Measurements from ENCODE around the gene GPSM1.
"Not testable (repeated sequence)": the region's sequence is repeated elsewhere in the genome, so short reads cannot be mapped to it uniquely, and the experiment has no call there.

Gene GPSM1

DNA sequence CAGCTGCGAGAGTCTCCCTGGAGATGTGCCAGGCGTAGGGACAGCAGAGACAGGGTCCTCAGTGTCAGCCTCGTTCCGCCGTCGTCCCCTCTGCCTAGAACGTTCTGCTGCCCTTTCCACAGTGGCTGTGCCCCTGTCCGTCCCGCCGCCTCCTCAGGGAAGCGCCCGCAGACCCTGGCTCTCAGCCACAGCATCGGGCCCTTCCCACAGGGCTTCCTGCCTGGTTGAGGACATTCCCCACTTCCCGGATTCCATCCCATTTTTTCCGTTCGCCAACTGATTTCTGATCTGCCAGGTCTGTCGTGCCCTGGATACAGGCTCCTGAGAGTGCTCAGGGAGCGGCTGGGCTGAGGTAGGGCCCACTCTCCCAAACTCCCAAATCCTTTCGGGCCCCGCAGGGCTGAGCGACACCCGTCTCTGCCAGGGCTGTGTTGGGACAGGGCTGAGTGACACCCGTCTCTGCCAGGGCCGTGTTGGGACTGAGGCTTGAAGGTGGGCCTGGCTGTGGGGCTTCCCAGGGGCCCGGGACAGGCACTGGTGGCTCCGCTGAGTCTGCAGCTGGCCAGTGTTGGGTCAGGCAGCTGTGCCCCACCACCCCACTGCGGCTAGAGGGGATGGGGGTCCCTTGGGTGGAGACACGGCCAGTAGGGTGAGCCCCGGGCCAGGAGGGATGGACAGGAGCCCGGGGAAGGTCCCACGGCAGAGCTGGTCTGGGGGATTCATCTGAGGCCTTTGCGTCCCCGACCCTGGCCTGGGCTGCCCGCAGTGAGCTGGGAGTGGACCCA, 20.3 kb downstream of the GPSM1 start:
- no peak for DNase-seq

DNA sequence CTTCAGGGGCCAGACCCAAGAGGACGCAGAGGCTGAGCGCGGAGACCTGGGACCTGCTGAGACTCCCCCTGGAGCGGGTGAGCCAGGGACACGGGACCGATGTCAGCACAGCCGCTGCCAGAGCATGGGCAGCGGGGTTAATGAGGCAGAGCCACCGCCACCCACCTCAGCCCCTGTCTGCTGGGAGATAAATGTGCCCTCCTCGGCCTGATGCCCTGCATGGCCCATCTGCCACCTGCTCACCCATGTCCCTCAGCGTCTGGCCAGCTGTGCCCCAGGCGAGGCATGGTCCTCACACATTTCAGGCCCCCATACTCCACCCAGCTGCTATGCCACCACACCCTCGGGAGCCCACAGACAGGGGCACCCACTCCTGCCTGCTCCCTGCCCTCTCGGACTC, 21.4 kb downstream of the GPSM1 start:
- DNase-seq: no peak

DNA sequence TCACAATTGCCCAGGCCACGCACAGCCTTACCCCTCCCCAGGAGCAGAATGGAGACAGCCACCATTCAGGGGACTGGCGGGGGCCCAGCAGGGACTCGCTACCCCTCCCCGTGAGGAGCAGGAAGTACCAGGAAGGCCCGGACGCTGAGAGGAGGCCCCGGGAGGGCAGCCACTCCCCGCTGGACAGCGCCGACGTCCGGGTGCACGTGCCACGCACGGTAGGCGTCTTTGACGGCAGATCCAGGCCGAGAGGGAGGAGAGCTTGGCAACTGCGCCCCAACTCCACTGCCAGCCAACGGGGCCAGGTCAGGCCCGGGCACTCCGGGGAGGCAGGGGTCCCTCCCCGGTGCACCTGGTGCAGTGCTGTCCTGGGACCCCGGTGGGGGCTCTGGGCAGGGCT, 22.2 kb downstream of the GPSM1 start:
- DNase-seq: no peak

DNA sequence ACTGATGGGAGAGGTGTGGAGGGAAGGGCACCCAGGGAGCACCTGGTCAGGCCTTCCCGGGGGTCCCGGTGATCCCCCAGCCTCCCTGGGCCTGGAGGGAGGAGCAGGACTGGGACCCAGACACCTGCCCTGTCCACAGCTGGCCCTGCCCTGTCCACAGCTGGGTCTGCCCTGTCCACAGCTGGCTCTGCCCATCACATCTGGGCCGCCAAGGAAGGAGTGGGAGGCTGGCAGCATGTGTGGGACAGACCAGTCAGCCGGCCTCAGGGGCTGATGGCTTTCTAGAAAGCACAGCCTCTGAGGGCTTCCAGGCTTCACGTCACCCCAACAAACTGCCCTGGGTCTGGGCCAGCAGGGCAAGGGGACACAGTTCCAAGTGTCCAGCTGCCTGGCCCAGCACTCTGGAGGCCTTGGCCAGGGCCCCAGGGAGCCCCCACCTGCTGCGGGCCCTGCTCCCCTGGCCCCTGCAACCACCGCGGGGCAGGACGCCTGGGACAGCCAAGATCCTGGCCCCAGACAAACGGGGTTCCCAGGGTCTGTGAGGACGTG, 24.0 kb downstream of the GPSM1 start:
- DNase-seq: no peak

DNA sequence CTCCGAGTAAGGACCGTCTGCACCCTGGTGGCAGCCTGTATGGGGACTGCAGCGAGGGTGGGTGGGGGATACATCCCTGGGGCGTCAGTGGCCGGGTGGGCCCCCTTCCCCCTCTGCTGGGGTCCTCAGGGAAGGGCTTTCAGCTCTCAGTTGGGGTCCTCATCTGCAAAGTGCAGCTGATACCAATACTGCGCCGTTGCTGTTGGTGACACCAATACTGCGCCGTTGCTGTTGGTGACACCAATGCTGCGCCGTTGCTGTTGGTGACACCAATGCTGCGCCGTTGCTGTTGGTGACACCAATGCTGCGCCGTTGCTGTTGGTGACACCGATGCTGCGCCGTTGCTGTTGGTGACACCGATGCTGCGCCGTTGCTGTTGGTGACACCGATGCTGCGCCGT, 24.5 kb downstream of the GPSM1 start:
- DNase-seq: not testable (repeated sequence)

DNA sequence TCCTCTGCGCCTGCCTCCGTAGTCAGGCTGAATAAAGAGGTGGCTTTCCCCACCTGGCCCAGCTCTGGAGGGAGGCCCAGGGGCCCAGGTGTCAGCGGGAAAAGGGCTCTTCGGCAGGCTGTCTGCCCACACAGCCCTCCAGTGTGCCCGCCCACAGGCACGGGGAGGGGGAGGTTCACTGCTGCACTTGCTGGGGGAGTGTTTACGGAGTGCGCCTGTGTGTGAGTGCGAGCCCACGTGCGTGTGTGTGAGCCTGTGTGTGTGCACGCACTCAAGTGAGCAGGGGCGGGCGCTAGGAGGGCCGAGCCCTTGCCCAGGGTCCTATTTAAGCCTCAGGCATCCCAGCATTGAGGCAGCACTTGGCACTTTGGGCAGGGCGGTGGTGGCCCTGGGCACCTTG, 25.3 kb downstream of the GPSM1 start:
- DNase-seq: no peak

DNA sequence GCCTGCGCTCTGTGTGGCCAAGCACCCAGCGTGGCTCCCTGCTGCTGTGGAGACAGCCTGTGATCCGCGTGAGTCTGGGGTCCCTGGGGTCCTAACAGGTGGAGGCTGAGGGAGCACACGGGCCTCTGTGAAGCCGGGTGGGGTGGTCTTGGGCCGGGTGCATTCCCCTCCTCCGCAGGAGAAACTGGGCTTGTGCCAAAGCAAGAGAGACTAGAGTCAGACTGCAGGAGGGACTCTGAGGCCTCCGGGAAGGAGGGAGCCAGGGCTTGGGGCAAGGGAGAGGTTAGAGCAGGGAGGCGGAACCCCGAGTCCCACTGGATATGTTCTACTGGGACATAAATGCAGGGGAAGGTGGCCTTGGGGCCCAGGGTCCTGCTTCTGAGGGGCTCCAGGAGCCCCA, 25.7 kb downstream of the GPSM1 start:
- DNase-seq: no peak

DNA sequence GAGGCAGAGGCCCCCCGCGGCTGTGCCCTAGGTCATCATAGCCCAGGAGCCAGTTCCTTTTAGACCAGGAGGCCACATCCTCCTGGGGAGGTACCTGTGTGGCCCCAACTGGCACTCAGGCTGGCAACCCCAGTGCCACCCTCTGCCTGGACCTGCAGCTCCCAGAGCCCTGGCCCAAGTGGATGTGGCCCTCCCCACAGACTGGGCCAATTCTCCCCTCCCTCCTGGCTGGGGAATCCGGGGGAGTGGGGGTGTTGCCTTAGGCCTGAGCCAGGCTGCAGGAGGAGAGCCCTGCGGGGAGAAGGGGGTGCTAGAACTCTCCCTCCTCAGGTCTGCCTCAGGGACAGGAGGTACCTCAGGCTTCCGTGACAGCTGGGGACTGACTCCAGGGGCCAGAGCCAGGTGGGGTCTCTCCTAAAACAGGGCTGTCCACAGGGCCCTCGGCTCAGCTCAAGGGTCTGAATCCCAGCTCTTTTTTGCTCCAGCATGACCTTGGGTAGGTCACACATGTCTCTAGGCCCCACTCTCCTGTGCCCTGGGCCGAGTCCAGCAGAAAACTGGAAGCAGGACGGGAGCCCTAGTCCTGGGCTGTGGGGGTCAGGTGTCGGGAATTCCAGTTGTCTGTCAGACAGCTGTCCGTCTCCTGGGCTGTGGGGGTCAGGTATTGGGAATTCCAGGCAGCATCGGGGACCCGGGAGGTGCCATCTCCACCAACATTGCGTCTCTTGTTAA, 26.6 kb downstream of the GPSM1 start:
- DNase-seq: no peak

DNA sequence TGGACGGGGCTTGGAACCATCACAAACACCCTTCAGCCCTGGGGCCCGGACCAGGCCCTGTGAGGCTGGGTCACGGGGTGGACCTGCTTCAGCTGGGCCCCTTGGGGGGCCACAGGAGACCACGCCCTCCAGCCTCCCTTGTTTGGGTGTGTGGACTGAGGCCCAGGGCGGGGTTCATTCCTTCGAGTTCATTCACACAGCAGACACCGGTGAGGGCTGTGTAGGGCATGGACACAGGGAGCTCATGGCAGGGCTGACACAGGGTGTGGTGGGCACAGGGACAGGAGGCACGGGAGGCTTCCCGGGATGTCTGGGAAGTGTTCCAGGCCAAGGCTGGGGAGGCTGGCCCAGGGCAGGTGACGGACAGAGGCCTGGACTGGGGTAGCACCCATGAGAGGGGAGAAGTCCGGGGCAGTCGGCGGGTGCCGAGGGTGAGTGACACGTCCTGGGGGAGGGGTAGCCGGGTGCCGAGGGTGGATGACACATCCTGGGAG, 27.3 kb downstream of the GPSM1 start:
- no peak for DNase-seq

DNA sequence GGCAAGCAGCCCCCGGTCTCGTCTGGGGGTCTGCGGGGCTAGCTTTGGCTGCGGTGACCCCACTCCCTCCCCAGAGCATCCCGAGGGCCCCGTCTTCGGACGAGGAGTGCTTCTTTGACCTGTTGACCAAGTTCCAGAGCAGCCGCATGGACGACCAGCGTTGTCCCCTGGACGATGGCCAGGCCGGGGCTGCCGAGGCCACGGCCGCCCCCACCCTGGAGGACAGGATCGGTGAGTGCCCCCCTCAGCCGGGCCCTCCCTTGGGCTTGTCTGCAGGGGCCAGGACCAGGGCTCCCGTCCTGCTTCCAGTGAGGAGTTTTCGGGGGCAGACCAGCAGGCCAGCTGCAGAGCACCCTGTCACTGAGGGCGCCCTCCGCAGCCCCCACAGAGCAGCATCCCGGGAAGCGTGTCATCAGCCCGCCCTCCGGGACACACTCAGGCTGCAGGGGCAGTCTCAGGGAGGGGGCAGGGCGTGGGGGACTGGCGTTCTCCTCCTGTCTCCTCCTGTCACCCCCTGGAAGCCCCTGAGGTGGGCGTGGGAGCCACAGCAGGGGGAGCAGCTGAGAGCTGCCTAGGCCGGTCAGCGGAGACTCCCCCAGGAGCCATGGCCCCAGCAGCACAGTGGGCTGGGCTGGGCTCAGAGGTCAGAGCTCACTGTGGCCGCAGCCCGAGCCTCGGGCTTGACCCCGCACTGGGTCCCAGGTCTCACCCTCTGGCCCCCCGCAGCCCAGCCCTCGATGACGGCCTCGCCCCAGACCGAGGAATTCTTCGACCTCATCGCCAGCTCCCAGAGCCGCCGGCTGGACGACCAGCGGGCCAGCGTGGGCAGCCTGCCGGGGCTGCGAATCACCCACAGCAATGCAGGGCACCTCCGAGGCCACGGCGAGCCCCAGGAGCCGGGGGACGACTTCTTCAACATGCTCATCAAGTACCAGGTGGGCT, 28.5 kb downstream of the GPSM1 start:
- no peak for DNase-seq

DNA sequence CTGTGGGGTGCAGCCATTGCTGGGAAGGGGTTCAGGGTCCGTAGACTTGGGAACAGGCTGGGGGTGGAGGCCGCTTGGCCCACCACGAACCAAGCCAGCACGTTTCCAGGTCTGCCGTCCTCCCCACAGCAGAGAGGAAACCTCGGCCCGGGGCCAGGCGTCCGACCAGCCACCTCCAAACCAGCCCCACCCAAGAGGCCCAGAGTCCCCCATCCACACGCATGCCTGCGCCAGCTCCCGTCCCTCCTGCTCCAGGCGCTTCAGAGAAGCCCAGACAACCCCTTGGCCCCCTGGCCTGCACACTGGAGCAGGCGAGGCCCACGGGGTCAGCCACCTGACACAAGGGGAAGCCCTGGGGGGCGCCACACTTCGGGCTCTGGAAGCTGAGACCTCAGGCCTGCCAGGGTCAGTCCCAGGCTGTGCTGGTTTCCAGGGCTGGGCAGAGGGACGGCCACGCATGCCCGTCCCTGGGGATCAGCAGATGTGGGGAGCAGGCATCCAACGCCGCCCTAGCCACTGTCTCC, 29.9 kb downstream of the GPSM1 start:
- no peak for DNase-seq

DNA sequence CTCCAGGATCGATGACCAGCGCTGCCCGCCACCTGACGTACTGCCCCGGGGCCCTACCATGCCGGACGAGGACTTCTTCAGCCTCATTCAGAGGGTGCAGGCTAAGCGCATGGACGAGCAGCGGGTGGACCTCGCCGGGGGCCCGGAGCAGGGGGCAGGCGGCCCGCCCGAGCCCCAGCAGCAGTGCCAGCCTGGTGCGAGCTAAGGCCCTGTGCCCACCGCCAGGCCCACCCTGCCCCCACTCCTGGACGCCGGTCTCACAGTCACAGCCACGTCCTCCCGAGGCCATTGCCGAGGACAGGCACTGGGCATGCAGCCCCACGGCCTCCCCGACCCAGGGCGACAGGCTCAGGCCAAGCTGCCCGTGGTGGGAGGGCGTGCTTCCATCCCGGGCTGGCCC, 30.7 kb downstream of the GPSM1 start:
- DNase-seq: no peak

DNA sequence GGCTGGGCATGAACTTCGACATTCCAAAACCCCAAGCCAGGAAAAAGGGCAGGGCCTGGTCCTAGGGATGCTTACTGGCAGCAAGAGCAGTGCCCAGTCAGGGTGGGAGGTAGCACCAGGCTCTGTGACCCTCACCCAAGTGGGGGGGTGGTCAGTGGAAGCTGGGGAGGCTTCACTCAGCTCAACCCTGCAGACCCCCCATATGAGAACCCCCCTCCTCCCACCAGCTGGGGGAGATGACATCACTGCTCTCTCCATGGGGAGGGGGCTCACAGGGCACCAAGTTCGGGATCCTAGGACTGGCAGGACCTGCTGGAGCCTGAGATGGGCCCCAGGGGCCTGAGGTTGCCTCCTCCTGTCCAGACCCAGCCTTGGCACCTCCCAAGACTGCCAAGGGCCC, 31.5 kb downstream of the GPSM1 start:
- DNase-seq: no peak

DNA sequence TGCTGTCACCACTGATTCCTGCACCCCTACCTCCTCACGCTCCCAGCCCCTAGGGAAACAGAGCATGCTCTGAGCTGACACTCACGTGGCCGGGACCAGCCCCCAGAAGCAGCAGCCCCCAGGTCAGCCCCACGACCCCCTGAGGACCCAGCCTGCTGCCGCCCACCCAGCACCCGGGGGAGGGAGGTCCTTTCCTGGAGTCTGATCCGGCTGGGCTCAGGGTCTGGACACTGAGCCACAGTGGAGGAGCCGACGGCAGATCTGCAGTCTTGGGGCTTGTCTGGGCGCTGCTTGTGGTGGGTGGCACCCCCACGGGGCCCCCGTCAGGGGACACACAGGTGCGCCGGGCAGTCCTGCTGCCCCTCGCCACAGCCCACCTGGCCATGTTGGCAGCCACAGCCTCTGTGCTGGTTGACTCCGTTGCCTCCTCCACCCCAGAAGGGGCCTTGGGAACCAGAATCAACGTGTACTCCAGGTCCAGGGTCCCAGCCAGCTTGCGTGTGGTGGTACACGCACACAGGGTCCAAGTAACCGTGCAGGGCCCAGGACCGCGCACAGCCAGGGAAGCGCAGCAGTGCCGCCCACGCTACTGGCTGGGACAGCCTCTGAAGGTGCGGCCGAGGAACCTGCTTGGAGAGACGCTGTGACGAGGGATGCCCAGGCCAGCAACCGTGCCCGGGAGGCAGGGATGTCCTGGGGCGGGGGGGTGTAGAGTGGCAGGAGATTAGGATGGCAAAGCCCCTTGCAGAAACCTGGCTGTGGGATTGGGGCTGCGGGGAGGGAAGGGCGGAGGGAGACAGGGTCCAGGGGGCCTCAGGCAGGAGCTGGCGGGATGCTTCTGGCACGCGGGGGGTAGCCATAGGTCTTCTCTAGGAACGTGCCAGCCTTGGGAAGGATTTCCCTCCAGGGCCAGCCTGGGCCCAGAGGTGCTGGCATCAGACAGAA, 32.7 kb downstream of the GPSM1 start:
- DNase-seq: no peak

DNA sequence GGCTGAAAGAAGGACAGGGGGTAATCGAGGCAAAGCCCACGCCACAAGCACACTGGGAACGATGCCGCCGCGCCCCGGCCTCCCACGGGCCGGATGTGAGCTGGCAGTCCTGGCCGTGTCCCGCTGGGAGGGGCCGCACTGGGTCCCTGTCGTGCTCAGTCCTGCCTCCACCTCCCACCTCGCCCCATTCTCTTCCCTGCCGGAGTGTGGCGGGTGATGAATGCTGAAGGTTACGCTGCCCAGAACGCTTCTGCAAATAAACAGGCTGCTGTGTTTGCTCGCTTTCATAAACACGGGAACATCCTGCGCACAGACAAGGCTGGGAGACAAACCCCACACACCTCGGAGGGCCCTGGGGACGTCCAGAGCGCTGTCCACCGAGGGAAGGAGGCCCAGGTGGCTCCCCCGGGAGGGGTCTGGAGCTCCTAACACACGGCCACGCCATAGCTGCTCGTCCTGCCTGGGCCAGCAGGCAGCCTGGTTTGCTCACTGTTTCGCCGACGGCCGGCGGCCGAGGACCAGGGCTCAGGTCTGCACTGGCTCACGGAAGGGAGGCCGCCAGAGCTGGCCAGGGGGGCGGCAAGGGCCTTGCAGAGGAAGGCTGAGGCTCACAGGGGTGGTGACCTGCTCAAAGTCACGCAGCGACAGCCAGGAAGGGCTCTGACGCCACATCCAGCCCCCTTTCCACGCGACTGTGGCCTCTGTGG, 33.9 kb downstream of the GPSM1 start:
- DNase-seq: no peak

DNA sequence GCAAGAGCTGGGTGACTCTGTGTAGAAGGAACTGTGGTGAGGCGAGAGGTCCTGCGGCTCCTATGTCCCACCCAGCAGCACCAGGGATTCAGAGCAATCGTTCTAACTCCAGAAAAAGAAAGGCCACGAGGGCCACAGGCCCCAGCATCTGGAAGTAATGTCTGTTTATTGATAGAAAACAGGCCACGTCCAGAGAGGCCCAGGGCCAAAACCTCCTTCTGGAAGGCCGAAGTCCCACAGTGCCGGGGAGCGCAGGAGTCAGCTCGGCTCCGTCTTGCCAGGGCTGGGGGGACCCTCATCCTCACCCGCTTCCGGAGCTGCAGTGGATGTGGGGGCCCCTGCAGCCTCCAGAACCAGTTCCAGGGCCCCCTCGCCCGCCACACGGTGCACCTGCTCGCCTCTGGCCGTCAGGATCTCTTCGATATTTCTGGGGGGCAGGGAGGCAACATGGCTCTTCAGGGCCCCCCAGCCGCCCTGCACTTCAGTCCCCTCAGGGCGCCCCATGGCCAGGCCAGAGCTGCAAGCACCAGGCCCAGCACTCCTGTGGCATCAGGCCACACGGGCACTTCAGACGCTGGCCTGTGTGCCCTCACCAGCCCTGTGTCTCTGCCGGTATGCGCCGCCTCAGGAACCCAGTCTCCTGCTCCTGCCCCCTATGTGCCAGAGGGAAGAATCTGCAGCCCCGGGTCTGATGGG, 34.6 kb downstream of the GPSM1 start:
- no peak for DNase-seq

DNA sequence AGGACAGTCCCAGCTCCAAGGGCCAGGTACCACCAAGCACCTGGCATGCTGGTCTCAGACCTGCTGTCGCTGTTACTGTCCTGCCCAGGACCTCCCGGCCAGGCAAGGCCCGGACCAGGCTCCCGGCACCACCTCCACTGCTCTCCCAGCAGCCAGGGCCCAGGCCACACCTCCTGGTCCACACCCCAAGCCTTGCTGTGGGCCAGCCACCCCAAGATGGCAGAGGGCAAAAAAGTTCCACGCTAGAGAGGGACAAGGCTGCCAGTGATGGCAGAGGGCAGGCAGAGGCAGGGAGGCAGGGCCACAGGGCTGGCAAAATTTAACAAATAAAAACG, 35.1 kb downstream of the GPSM1 start:
- DNase-seq: no peak

DNA sequence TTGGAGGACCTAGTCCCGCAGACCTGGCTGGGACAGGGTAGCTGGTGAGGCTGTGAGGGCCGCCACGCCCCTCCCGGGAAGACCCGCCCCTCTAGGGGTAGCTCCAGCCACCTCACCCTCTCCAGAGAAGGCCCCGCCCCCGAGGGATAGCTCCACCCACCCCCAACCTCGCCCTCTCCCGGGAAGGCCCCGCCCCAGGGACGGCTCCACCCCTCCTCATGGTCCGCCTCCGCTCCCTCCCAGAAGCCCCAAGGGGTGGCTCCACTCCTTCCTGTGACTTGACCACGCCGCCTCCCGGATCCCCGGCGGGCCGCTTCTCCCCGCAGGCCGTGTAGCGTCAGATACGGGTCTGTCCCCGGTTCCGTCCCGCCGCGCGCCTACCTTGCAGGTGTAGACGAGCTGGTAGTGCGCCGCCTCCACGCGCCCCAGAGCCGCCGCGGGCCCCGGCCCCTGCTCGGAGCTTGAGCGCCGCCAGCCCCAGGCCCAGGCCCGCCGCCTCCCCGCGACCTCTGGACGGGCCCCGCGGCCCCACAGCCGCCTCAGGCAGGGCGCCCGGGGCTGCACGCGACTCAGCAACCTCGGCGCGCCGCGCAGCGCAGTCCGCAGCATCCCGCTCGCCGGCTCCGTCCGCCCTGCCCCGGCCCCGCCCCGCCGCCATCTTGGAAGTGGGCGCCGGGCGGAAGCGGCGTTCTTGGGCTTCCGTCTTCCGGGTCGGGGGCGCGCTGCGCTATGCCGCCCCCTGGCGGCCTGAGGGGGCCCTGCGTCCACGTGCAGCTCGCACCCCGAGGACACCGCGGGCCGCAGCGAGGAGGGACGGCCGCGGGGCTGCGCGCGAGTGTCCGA, 36.0 kb downstream of the GPSM1 start, which contains the start of gene DNLZ:
Gene DNLZ, minus strand, starts transcription at position 639 of the 843 bp plus-strand sequence. Its CDS starts 30 bp downstream, at position 609.
- DNase-seq: peak; percentile 89
